Neutrophil (primary cell): Measurements from ENCODE around the gene CMTM8.

Experiments used
- H3K27ac ChIP-seq: fragments of 200-600 bp; sonication (generic); 2 replicates; pipeline ENCODE4 v1.5.1; 2016; ENCODE audit warnings: mild to moderate bottlenecking, moderate library complexity
- H3K27me3 ChIP-seq: fragments of 200-600 bp; sonication (generic); 2 replicates; pipeline ENCODE4 v1.6.0; 2016; ENCODE audit warnings: mild to moderate bottlenecking
- H3K36me3 ChIP-seq: fragments of 200-600 bp; sonication (generic); 2 replicates; pipeline ENCODE4 v1.5.1; 2017
- H3K4me1 ChIP-seq, 2 experiments: fragments of 200-600 bp in 1 of 2; sonication (generic) in 1 of 2; 1 replicate in 1 of 2; 2 replicates in 1 of 2; pipeline versions ENCODE4 v1.5.1 to v1.6.1; 2013 to 2016; ENCODE audit warnings: low read depth in 1 of 2, low read length in 1 of 2, mild to moderate bottlenecking in 1 of 2, moderate library complexity in 1 of 2; ENCODE audit not compliant: control insufficient read depth in 1 of 2, insufficient read depth in 1 of 2
- H3K4me3 ChIP-seq, 2 experiments: fragments of 200-600 bp in 1 of 2; sonication (generic) in 1 of 2; 1 replicate in 1 of 2; 2 replicates in 1 of 2; pipeline ENCODE4 v1.5.1; 2013 to 2016; ENCODE audit warnings: low read depth in 1 of 2, low read length in 1 of 2, mild to moderate bottlenecking in 1 of 2, moderate library complexity in 1 of 2
- H3K9me3 ChIP-seq: fragments of 200-600 bp; sonication (generic); 2 replicates; pipeline ENCODE4 v1.5.1; 2016
- CTCF ChIP-seq: fragments of 200-600 bp; sonication (generic); IDR thresholded peaks from 2 replicates; pipeline ENCODE4 v1.5.1; 2016; ENCODE audit warnings: antibody characterized with exemption

Gene CMTM8

GRCh38 chr3:32203854-32204253 lies 34.6 kb upstream of the CMTM8 start:
- H3K36me3 ChIP-seq: no peaks in the 10 kb centered on the region
- no peak for TF ChIP-seq CTCF
- H3K4me1 ChIP-seq: no peaks in the 10 kb centered on the region
- no peaks in the 10 kb centered on the region for H3K9me3 ChIP-seq
- H3K4me3 ChIP-seq: no peak overlapping the region
- H3K27me3 ChIP-seq: no peaks in the 10 kb centered on the region
- H3K27ac ChIP-seq: no peak overlapping the region

GRCh38 chr3:32208447-32208846 lies 30.0 kb upstream of the CMTM8 start:
- Histone ChIP-seq H3K27me3 (no peaks in the 10 kb centered on the region), H3K9me3 (no peaks in the 10 kb centered on the region), H3K4me1 (no peaks in the 10 kb centered on the region), H3K36me3 (no peaks in the 10 kb centered on the region), H3K4me3 (no peak overlapping the region), H3K27ac (no peak overlapping the region)
- TF ChIP-seq CTCF: no peak

GRCh38 chr3:32215185-32215584 lies 23.3 kb upstream of the CMTM8 start:
- no peak overlapping the region for H3K27ac ChIP-seq
- no peaks in the 10 kb centered on the region for H3K4me1 ChIP-seq
- no peaks in the 10 kb centered on the region for H3K9me3 ChIP-seq
- H3K4me3 ChIP-seq: no peak overlapping the region
- no peaks in the 10 kb centered on the region for H3K36me3 ChIP-seq
- H3K27me3 ChIP-seq: no peaks in the 10 kb centered on the region
- no peak for TF ChIP-seq CTCF

- Histone ChIP-seq H3K9me3 (no peaks in the 10 kb centered on the region), H3K27ac (no peak overlapping the region), H3K4me3 (no peak overlapping the region), H3K4me1 (no peaks in the 10 kb centered on the region), H3K27me3 (no peaks in the 10 kb centered on the region), H3K36me3 (no peaks in the 10 kb centered on the region)
- TF ChIP-seq CTCF: no peak
Measured at GRCh38 chr3:32216172-32216783, 22.2 kb upstream of the CMTM8 start.

GRCh38 chr3:32217339-32217738 lies 21.1 kb upstream of the CMTM8 start:
- Histone ChIP-seq H3K36me3 (no peaks in the 10 kb centered on the region), H3K27me3 (no peaks in the 10 kb centered on the region), H3K4me3 (no peak overlapping the region), H3K9me3 (no peaks in the 10 kb centered on the region), H3K4me1 (no peaks in the 10 kb centered on the region), H3K27ac (no peak overlapping the region)
- TF ChIP-seq CTCF: no peak

GRCh38 chr3:32219537-32219936 lies 18.9 kb upstream of the CMTM8 start:
- H3K9me3 ChIP-seq: no peaks in the 10 kb centered on the region
- no peak overlapping the region for H3K27ac ChIP-seq
- H3K4me3 ChIP-seq: no peak overlapping the region
- no peak for TF ChIP-seq CTCF
- H3K36me3 ChIP-seq: no peaks in the 10 kb centered on the region
- H3K4me1 ChIP-seq: no peaks in the 10 kb centered on the region
- peaks cover 15% of the 10 kb centered on the region for H3K27me3 ChIP-seq
